RWPE1 (cell line): ENCODE measurements around the gene TMEM91.

ENCODE experiments used
- CTCF ChIA-PET: fragments of 350-600 bp; sonication (Branson Sonifier 250); formaldehyde crosslinking; extraction: SDS; loops from one replicate; lab custom pipeline; 2021; lab: Yijun Ruan, JAX
- POLR2A ChIA-PET: fragments of 400-600 bp; formaldehyde crosslinking; extraction: SDS; loops from one replicate; lab custom pipeline; 2020; ENCODE audit warnings: antibody characterized with exemption; ENCODE audit not compliant: low non-redundant PET; lab: Yijun Ruan, JAX
- DNase-seq: peaks from one replicate; pipeline ENCODE4 v3.0.0; 2012; ENCODE audit warnings: low spot score
- H3K27ac ChIP-seq: fragments of 450-650 bp; 2 replicates; pipeline ENCODE4 v1.5.1; 2017
- CTCF ChIP-seq: fragments of 450-650 bp; conservative IDR thresholded peaks from 2 replicates; pipeline ENCODE4 v1.5.1; 2017; ENCODE audit warnings: low read depth, mild to moderate bottlenecking

The TMEM91 gene

GRCh38 chr19:41398598-41398997 is 22.3 kb downstream of the TMEM91 start:
- no peak for DNase-seq
- no peak overlapping the region for H3K27ac ChIP-seq
- TF ChIP-seq CTCF: no peak
- POLR2A ChIA-PET: no interaction called here
- CTCF ChIA-PET: interaction anchor here (0.6 kb wide), 1 partner anchor 52 kb away, joined by 4 read pairs; no protein-coding TSS in a partner anchor

- POLR2A ChIA-PET: no interaction called here
- no peak for DNase-seq
- TF ChIP-seq CTCF: no peak
- H3K27ac ChIP-seq: no peak overlapping the region
- CTCF ChIA-PET: interaction anchor here (0.6 kb wide), 1 partner anchor 51 kb away, joined by 4 read pairs; no protein-coding TSS in a partner anchor
These were observed 22.8 kb downstream of the TMEM91 start for GRCh38 chr19:41399091-41399490.

- DNase-seq: no peak
- TF ChIP-seq CTCF: no peak
- ChIA-PET POLR2A (no interaction called here), CTCF (no interaction called here)
- no peak overlapping the region for H3K27ac ChIP-seq
These were observed 23.2 kb downstream of the TMEM91 start for GRCh38 chr19:41399525-41399924.

- DNase-seq: no peak
- ChIA-PET POLR2A (no interaction called here), CTCF (no interaction called here)
- peak overlapping the region; percentile 24 for H3K27ac ChIP-seq
- no peak for TF ChIP-seq CTCF
These were observed 25.1 kb downstream of the TMEM91 start for GRCh38 chr19:41401483-41401882.

GRCh38 chr19:41402010-41402409 is 25.7 kb downstream of the TMEM91 start:
- H3K27ac ChIP-seq: no peak overlapping the region
- no peak for TF ChIP-seq CTCF
- CTCF ChIA-PET: interaction anchor here (0.6 kb wide), 1 partner anchor 48 kb away, joined by 3 read pairs; no protein-coding TSS in a partner anchor

GRCh38 chr19:41403181-41403970 is 27.0 kb downstream of the TMEM91 start:
- no peak for TF ChIP-seq CTCF
- no peak for DNase-seq
- POLR2A ChIA-PET: no interaction called here
- no peak overlapping the region for H3K27ac ChIP-seq
- CTCF ChIA-PET: no interaction called here

More at GRCh38 chr19:41402010-41402409, 25.7 kb downstream of the TMEM91 start:
- POLR2A ChIA-PET: interaction anchor here (0.9 kb wide), 1 partner anchor 51 kb away, joined by 3 read pairs; no protein-coding TSS in a partner anchor
- DNase-seq: no peak
